Suprapubic skin (tissue), 4 donors: ENCODE measurements around the gene ZFP42. TPM values are rescaled to one million over a fixed set of nuclear protein-coding genes. Genes with fewer than 3 reads are reported as not detected.

Experiments used
- DNase-seq, 2 donors: peaks; one replicate each; pipeline ENCODE4 v3.0.0-alpha.2; 2019; ENCODE audit warnings: low spot score in 2 of 2
- H3K27ac ChIP-seq: fragments of 200-600 bp; sonication (generic); one replicate; pipeline ENCODE4 v1.5.1; 2019
- H3K27me3 ChIP-seq: fragments of 200-600 bp; sonication (generic); one replicate; pipeline ENCODE4 v1.5.1; 2019
- H3K36me3 ChIP-seq: fragments of 200-600 bp; sonication (generic); one replicate; pipeline ENCODE4 v1.5.1; 2019
- H3K4me1 ChIP-seq: fragments of 200-600 bp; sonication (generic); one replicate; pipeline ENCODE4 v1.5.1; 2019
- H3K4me3 ChIP-seq: fragments of 200-600 bp; sonication (generic); one replicate; pipeline ENCODE4 v1.5.1; 2019; ENCODE audit warnings: mild to moderate bottlenecking
- H3K9me3 ChIP-seq: fragments of 200-600 bp; sonication (generic); one replicate; pipeline ENCODE4 v1.5.1; 2019
- EP300 ChIP-seq: sonication (generic); formaldehyde crosslinking; IDR thresholded peaks from one replicate; pipeline ENCODE4 v1.6.1; 2017; ENCODE audit warnings: antibody characterized with exemption
- POLR2A ChIP-seq, 2 donors: fragments of 450-650 bp; IDR thresholded peaks; one replicate each; pipeline ENCODE4 v1.6.1; 2017; ENCODE audit warnings: antibody characterized with exemption in 2 of 2, mild to moderate bottlenecking in 2 of 2, moderate library complexity in 2 of 2
- POLR2AphosphoS5 ChIP-seq, 3 donors: sonication (generic); formaldehyde crosslinking; IDR thresholded peaks; one replicate each; pipeline ENCODE4 v1.6.1; 2017; ENCODE audit warnings: antibody characterized with exemption in 3 of 3
- WGBS: methylation state at CpG from one replicate; pipeline ENCODE4 v1.1.5; 2018; 5-methylcytosine and 5-hydroxymethylcytosine counted together
- total RNA-seq, 4 donors: library from RNA; depleted of rRNA; stranded (reverse); fragments of >200 nt; gene quantifications; one replicate each; pipeline ENCODE4 v1.1.0, GENCODE V29; 2016
- TF ChIP-seq, protein P1 (sequence below), 2 donors: fragments of 200-600 bp in 1 of 2; fragments of 450-650 bp in 1 of 2; sonication (generic) in 1 of 2; IDR thresholded peaks; one replicate each; pipeline ENCODE4 v1.5.1; 2016 to 2019; ENCODE audit warnings: antibody characterized with exemption in 2 of 2, mild to moderate bottlenecking in 1 of 2, moderate library complexity in 1 of 2

Gene ZFP42
- total RNA-seq, 4 donors from 2014 or later: not detected

GRCh38 chr4:188046657-188047056 is 51.1 kb downstream of the ZFP42 start:
- no peaks in the 10 kb centered on the region for H3K27me3 ChIP-seq
- no peaks in the 10 kb centered on the region for H3K9me3 ChIP-seq
- TF ChIP-seq EP300 (no peak), POLR2A (IDR thresholded peaks at IDR 0.05) (no peak), POLR2AphosphoS5 (IDR thresholded peaks at IDR 0.05) (no peak)
- TF ChIP-seq, protein P1, sequence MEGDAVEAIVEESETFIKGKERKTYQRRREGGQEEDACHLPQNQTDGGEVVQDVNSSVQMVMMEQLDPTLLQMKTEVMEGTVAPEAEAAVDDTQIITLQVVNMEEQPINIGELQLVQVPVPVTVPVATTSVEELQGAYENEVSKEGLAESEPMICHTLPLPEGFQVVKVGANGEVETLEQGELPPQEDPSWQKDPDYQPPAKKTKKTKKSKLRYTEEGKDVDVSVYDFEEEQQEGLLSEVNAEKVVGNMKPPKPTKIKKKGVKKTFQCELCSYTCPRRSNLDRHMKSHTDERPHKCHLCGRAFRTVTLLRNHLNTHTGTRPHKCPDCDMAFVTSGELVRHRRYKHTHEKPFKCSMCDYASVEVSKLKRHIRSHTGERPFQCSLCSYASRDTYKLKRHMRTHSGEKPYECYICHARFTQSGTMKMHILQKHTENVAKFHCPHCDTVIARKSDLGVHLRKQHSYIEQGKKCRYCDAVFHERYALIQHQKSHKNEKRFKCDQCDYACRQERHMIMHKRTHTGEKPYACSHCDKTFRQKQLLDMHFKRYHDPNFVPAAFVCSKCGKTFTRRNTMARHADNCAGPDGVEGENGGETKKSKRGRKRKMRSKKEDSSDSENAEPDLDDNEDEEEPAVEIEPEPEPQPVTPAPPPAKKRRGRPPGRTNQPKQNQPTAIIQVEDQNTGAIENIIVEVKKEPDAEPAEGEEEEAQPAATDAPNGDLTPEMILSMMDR (IDR thresholded peaks at IDR 0.05): no peak
- DNase-seq: no peak
- no peaks in the 10 kb centered on the region for H3K4me1 ChIP-seq
- H3K36me3 ChIP-seq: no peaks in the 10 kb centered on the region
- WGBS: 60% methylated on average over 3 of the region's 3 CpGs
- no peak overlapping the region for H3K4me3 ChIP-seq
- no peak overlapping the region for H3K27ac ChIP-seq

DNA sequence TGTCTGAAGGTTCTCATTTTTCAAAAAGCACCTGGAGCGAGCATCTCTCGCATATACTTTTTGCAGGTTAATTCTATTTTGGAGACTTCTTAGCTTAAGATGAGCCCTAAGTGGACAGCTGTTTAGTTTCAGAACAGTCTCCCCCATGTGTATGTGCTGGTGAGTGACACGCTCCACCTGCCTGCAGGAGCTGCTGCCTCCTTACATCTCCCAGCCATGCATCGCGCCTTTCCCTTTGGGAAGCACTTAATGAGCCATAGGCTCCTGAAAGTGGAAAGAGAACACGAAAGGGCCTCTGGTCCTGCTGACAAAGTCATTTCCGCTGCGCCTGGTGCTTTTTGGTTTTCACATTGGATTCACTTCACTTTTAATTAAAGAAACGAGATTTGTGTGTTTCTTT is 57.7 kb downstream of the ZFP42 start:
- 86% methylated on average over 9 of the region's 9 CpGs for WGBS
- Histone ChIP-seq H3K27me3 (no peaks in the 10 kb centered on the region), H3K9me3 (no peaks in the 10 kb centered on the region), H3K36me3 (no peaks in the 10 kb centered on the region), H3K27ac (no peak overlapping the region), H3K4me3 (no peak overlapping the region), H3K4me1 (no peaks in the 10 kb centered on the region)
- no peak for DNase-seq
- TF ChIP-seq, protein P1 (IDR thresholded peaks at IDR 0.05): no peak
- TF ChIP-seq EP300 (no peak), POLR2A (IDR thresholded peaks at IDR 0.05) (no peak), POLR2AphosphoS5 (IDR thresholded peaks at IDR 0.05) (no peak)

Other genes starting within 250 kb of the ZFP42 start
- gene TRIML2, start 113.8 kb downstream of the ZFP42 start, total RNA-seq: not detected
- gene TRIML1, start 143.7 kb downstream of the ZFP42 start, total RNA-seq: not detected